GM18861 (cell line): ENCODE data around the gene MALSU1.
"Not testable (repeated sequence)": the region's sequence is repeated elsewhere in the genome, so short reads cannot be mapped to it uniquely, and the experiment has no call there.

Experiments
- ATAC-seq: cut with Tn5 transposase; IDR thresholded peaks from one replicate; pipeline ENCODE4 v1.9.1; 2021; ENCODE audit not compliant: unreplicated experiment

Gene MALSU1

DNA sequence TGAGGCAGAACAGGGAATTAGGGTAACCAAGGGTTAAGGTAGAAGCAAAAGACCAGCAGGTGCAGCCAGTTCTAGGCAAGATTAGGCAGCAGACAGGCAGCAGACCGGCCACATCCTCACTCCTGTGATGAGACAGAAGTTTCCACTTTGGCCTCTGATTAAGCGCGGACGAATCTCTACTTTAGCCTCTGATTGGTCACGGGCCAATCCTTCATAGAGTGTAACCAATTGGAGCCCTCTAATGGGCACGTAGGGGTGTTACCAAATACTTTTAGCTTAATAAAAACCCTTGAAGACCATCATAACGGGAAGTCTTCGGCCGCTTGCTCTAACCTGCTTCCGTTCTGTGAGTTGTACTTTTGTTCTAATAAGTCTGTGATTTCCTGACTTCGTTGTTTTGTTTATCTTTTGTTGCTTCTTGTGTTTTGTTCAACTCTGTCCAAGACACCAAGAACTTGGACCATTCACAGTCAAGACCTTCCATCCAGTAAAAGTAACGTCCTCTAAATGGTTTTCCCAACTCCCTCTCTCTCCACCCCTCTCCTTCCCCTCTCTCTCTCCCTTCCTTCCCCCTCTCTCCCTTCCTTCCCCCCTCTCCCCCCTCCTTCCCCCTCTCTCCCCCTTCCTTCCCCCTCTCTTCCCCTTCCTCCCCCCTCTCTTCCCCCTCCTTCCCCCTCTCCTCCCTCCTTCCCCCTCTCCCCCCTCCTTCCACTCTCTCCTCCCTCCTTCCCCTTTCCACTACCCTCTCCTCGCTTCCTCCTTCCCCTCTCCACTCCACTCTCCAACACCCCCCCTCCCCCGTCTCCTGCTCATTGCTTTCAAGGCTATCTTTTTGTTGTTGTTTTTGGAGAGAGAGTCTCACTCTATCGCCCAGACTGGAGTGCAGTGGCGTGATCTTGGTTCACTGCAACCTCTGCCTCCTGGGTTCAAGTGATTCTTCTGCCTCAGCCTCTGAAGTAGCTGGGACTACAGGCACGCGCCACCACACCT is 13.2 kb upstream of the MALSU1 start:
- ATAC-seq, result no peak

DNA sequence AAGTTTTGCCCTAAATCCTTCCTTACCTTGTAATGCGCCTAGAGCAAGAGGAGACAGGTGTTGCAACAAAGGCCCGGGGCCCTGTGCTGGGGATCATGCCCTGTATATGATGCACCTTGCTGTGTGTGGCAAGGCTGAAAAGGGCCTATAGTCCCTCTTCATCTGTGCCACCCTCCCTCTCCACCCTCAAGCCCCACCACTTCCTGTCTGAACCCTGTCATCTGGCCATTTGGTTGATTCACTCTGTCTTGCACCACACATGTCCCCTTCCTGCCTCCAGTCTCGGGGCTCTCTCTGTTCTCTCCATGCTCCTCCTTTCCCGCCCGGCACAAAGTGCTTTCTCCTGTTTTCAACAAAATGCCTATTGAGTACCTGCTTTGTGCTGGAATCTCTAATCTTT is 11.5 kb upstream of the MALSU1 start:
- no peak for ATAC-seq

DNA sequence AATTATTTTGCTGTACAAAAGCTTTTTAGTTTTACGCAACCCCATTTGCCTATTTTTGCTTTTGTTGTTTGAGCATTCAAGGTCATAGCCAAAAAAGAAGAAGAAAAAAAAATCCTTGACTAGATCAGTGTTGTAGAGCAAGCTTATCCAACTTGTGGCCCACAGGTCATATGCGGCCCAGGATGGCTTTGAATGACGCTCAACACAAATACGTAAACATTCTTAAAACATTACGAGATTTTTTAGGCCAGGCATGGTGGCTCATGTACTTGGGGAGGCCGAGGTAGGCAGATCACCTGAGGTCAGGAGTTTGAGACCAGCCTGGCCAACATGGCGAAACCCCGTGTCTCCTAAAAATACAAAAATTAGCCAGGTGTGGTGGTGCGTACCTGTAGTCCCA is 8.1 kb upstream of the MALSU1 start:
- ATAC-seq, result no peak

DNA sequence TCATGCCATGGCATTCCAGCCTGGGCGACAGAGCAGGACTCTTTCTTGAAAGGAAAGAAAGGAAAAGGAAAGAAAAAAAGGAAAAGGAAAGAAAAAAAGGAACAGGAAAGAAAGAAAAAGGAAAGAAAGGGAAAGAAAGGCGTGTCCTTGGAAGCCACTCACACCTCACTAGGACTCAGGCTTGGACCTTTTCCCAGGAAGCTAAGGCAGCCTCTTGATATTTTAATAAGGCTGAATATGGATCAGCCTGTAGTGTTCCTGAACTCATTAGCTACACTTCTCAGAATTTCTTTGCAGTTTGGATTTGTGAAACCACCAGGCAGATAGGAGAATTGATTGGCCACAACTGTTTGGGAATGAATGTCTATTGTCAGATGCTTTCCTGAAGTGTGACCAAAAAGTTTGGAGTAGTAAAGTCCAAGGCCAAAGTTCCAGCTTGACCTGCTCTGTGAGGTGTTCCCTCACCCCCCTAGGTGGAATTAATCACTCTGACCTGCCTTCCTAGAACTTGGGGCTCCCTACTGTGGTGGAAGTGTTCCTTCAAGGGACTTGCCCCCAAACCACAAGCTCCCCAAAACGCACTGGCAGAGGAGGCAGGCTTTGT is 7.1 kb upstream of the MALSU1 start:
- no peak for ATAC-seq

DNA sequence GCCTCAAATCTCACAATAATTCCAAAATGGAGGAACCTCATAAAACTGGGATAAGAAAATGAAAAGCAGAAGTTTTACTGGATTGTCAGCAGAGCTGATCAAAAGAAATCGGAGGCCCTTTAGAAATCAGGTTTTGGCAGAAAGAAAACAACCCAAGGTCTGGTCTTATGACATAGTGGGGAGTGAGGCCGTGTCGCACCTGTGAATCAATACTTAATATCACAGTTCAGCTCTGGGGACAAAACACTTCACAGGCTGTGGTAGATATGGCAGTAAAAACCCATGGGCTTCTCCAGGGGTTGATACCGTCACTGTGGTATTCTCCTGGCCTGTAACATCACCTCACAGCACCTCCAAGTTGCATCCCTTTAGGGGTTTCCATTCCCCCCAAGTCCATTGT is 6.5 kb upstream of the MALSU1 start:
- ATAC-seq, result no peak

DNA sequence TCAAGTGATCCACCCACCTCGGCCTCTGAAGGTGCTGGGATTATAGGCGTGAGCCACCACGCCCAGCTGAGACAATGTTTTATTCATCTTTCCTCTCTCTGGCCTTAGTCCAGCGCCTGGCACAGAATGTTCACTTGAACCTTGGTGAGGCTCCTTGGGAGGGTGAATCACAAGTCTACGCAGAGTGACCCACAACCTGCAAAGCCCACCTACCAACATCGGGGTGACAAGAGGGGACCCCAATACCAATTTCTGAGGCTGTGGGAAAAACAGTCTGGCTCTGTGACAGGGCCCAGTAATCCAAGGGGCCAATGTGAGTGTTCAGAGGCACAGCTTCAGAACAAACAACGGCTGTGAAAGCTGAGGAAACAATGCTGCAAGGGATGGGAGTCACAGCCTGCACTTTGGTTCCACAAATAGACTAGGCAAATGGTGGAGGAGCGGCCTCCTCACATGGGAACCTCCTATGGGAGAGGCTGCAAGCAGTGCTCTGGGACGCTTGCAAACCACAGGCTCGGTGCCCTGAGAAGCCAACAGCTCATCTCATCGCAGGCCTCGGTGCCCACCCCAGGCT is 5.6 kb upstream of the MALSU1 start:
- ATAC-seq, result no peak

DNA sequence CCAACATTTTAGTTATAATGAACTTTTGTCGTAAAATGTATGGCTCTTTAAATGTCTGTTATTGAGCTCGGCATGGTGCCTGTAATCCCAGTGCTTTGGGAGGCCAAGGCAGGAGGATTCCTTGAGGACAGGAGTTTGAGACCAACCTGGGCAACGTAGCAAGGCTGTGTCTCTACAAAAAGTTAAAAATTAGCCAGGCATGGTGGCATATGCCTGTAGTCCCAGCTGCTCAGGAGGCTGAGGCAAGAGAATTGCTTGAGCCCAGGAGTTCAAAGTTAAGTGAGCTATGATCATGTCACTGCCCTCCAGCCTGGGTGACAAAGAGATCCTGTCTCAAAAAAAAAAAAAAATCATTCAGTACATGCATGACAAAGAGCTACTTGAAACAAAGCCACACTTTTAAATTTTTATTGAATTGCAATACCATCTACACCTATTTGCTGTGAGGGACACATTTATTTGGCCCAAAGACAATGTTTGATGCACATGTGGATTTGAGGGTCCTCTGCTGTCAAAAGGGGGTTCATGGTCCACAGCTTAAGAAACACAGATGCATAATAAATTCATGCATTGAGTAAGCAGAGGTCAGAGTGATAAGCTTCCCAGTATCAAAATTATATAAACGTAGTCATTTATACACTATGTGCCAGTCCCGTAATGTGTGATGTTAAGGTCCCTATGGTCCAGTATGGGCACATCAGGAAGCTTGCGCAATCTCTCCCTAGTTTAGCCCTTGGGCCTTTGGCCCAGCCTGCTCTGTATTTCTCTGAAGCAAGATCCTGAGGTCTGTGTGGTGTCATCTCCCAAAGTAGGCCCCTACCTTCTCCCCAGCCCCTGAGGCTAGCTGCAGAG is 4.4 kb upstream of the MALSU1 start:
- ATAC-seq, result no peak

DNA sequence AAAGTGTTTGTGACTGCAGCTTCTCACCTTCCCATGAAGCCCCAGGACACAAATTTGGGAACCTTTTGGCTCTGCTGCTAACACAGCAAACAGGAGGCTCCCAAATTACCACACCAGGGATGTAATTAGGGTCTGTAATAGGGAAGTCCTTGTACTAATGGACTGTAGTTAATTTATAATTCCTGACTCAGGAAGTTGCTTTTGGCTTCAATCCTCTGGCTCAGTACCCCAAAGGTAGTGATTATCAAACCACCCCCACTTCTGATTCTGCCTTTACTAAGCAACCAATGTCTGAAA is 3.8 kb upstream of the MALSU1 start:
- ATAC-seq, result no peak

DNA sequence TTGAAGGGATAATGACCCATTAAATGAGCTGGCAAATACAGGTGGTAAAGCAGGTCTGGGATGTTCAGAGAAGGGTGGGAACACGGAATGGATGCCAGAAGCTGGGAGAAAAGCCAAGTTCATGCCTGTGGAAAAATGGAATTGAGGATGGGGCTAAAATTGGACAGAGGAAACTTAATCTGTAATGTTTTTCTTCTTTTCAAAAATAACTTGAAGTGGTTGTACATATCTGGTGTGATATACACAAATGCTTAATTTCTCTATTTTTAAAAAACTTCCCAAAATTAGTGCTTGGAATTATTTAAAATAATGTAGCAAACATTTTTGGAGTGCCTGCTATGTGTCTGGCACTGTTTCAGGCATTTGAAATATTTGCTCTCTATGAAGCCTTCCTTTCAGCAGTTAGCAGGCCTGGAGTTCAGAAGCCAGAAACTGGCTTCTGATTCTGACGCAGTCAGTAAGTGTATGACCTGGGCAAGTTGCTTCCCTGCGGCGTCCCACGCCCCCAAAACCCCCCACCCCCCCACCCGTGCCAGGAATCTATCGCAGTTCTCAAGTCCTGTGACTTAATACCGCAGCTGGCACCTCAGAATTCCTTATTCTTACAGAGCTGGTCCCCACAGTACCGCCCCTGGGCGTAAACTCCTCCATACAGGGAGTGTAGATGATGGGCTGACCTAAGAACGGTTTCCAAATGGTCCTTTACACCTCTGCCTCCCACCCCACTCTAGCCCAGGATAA is 828 bp upstream of the MALSU1 start:
- ATAC-seq, result no peak

DNA sequence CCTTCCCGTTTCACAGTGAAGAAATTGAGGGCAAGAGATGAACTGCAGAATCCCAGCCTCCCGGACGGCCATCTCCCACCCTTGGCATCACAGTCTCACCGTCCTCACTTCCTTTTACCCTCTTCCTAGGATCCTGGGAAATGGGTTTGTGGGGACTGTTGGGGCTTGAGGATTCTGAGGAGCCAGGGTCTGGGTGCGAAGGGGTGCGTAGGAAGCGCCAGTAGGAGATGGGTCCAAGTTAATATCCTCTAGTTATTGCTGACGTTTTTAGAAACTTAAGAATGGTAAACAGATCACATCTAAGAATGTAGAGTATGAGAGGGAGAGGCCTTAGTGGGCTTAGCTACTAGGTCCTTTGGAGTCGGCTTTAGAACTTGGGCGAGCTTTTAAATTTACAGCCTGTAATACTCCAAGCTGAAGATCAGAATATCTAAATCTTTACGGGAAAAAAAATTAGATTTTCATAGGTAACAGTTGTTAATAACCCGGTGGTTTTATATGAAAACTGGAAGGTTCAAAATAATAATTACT is 696 bp downstream of the MALSU1 start:
- no peak for ATAC-seq

DNA sequence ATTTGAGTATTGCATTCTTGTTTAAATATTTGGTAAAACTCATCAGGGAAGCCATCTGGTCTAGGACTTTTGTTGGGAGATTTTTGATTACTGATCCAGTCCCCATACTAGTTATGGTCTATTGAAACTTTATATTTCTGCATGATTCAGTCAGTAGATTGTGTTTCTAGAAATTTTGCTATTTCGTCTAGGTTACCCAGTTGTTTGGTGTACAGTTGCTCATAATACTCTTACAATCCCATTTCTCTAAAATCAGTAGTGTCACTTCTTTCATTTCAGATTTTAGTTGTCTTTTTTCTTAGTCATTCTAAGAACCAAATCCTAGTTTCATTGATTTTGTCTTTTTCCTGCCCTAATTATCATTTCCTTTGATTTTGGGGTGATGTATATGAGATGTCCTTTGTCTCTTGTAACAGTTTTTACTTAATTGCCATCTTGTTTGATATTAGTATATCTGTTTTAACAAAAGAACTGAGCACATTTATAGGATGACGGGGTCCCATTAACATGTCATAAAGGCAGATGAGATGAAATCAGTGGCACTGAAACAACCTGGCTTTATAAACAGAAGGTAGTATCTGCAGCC is 7.9 kb downstream of the MALSU1 start:
- no peak for ATAC-seq

DNA sequence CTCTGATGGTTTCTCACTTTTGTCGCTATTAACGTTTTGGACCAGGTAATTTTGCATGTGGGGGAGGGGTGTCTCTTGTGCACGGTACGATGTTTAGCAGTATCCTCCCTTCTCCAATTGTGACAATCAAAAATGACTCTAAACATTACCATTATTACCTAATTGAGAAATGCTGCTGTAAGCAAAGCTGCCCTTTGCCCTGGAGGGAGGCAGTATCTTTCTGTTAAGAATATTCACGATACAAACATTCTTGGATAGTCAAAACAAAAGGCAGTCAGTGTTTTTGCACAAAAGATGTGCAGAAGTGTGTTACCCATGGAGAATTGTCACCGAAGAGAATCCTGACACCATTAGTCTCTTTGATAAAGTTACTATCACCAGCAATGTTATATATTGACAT is 9.6 kb downstream of the MALSU1 start:
- ATAC-seq, result no peak

DNA sequence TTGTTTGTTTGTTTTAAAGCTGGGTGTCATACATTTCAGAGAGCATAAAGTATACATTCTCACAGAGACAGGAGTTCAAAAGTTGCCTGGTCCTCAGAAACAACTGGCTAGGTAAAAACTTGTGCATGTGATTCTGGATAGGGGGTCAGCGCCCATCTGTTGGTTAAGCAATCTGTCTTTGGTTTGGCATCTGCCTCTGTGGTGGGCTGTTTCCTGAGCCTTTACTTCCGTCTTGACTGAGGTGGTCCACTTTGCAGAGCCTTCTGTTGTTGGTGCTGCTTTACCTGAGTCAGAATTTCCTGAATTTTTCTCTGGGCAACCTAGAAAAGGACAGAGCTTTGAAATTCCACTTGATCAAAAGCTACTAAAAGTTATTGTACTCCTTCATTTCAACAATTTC is 13.0 kb downstream of the MALSU1 start:
- ATAC-seq, result not testable (repeated sequence)

DNA sequence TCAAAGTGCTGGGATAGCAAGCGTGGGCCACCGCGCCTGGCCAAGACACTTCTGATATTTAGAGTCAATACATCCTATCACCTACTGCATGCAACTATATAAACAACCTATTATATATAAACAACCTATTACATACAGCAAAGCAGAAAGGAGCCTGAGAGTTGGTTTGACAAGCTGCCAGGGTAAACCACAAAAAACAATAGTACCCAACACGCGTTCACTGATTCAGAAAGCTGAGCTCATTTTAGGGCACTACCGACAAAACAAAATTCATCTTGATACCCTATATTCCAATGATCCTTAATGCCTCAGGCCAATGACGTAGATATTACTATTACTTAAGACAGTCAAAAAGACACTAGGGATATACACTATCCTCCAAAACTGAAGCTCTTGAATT is 16.2 kb downstream of the MALSU1 start:
- ATAC-seq, result no peak

DNA sequence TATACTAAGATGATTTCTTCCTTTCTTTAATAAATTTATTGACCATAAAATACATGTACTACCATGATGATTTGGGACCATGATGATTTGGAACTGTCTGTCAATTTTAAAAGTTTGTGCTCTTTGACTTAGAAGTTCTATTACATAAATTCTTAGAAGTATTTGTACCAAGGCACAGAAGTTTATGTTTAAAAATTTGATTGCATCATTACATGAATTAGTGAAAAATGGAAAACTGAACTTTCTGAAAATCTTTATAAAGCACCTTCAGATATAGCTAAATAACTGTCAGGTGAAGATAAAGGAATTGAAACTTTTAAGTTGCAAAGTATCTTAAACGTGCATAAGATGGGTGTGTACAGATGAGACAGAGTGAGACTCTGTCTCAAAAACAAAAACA is 32.0 kb downstream of the MALSU1 start:
- no peak for ATAC-seq

DNA sequence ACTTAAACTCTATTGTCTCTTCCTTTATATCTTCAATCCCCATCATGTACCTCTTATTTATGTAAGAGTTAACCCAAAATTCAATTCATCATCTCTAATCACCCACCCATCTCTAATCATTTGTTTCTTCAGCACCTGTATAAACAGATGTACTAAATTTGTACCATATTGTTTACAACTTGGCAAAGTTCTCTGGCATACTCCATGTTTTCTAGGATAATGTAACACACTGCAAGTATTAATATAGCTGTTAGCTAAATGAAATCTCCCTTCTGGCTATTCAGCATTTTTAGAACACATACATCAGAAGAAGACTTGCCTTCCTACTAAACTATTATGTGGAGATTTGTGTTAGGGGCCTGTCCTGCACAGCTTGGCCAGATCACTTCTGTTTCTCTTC is 33.1 kb downstream of the MALSU1 start:
- no peak for ATAC-seq

DNA sequence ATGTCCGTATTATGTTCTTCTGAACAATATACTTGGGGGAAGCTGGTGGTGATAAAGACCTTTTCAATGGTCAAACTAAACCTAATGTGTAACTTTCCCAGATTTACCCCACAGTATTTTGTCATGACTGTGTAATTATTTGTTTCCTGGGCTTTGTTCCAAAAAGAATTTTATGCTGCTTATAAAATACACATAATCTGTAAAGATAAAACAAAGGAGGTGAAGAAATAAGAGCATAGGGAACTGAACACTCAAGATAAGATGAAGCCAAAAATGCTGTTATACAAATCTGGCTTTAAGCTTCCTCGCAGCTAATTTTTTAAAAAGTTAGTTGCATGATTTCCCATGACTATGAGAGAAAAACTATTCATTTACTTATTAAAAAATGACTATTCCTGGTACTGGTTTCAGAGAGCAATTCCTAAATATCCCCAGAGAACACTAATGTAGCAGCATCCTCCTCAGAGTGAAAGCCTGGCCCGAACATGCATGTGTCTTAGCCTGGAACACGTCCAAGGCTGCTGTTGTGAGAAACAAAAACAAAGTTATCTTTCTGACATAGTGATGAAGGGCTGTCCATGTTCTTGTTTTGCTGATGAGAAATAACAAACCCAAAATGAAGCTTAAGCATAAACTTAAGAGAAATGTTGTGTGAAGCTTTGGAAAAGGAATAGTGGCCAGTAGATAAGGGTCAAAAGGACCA is 33.9 kb downstream of the MALSU1 start:
- ATAC-seq, result no peak

DNA sequence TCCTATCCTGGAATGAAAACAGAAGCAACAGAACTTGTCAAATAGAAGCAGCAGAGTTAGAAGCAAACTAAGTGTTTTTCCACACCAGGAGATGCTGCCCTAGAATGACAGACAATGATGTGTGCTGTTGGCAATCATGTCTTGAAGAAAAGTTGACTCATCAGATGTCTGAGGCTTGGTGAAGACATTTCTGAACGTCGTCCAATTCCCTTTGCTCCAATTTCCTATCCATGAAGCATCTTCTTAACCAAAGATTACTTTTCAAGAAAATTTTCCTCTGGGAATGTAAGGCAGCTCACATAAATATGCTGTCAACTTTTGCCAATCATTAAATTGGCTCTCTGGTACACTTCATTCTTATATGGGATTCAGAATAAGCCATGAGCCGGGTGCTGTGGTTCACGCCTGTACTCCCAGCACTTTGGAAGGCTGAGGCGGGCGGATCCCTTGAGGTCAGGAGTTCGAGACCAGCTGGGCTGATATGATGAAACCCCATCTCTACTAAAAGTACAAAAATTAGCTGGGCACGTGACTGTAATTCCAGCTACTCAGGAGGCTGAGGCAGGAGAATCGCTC is 34.6 kb downstream of the MALSU1 start:
- ATAC-seq, result no peak

DNA sequence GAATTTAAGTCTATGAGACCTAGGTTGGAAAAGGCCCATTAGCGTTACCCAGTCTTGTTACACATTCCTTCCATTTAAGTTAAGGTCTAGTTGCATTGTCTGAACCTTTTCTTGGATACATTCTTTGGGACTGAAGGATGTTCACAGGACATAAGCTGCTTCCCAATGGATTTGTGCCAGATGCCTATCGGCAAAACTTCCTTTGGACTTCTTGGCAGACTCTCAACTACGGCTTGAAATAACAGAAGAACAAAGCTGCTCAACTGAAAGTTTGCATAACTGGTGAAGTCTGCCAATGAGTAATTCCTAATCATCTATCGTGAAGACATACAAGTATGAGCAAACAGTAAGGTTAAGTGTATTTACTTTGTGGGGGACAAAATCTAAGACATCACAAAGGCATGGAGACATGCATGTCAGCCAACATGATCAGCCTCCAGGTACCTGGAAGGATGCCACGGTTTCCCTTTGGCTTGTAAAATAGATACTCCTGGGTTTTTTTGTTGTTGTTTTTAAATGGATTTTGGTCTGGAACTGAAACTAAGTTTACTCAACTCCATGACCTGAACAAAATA is 35.4 kb downstream of the MALSU1 start:
- no peak for ATAC-seq
